Left lung (tissue), 10 donors: ENCODE measurements around the gene ITGA3. TPM values are rescaled to one million over a fixed set of nuclear protein-coding genes. Genes with fewer than 3 reads are reported as not detected.
A peak's percentile ranks its signal among the peaks of the same experiment; 100 is the strongest.

Experiments
- ATAC-seq: fragments of 200-7000 bp; cut with Tn5 transposase; one replicate; pipeline ENCODE4 v1.9.1; 2020; ENCODE audit warnings: moderate library complexity
- DNase-seq, 4 donors: peaks; one replicate each; pipeline ENCODE4 v3.0.0-alpha.2; 2013 to 2020
- H3K27ac ChIP-seq, 2 donors: fragments of 200-600 bp; sonication (generic) in 1 of 2; one replicate each; pipeline versions ENCODE4 v1.5.0 to v1.8.0; 2020 to 2021
- H3K27me3 ChIP-seq, 2 donors: fragments of 200-600 bp; sonication (generic) in 1 of 2; one replicate each; pipeline versions ENCODE4 v1.5.0 to v1.8.0; 2020 to 2021
- H3K36me3 ChIP-seq, 2 donors: fragments of 200-600 bp; sonication (generic) in 1 of 2; one replicate each; pipeline versions ENCODE4 v1.5.0 to v1.8.0; 2020 to 2021
- H3K4me1 ChIP-seq, 2 donors: fragments of 200-600 bp; one replicate each; pipeline ENCODE4 v1.8.0; 2021
- H3K4me3 ChIP-seq, 2 donors: fragments of 200-600 bp; sonication (generic) in 1 of 2; one replicate each; pipeline versions ENCODE4 v1.5.0 to v1.8.0; 2020 to 2021; ENCODE audit warnings: mild to moderate bottlenecking in 1 of 2
- H3K9me3 ChIP-seq, 2 donors: fragments of 200-600 bp; sonication (generic) in 1 of 2; one replicate each; pipeline versions ENCODE4 v1.5.0 to v1.8.0; 2020 to 2021
- CTCF ChIP-seq, 2 donors: fragments of 200-600 bp; sonication (generic) in 1 of 2; IDR thresholded peaks; one replicate each; pipeline versions ENCODE4 v1.5.0 to v1.8.0; 2021; ENCODE audit warnings: antibody characterized with exemption in 2 of 2
- intact Hi-C, 2 donors: fragments of 100-400 bp; cut with DNase I; formaldehyde crosslinking; loops; one replicate each; pipeline versions ENCODE4 v1.11.2 to v1.14.2; 2022
- polyA plus RNA-seq, 6 donors: library from polyadenylated mRNA; unstranded; fragments of 120-200 nt; gene quantifications; one replicate each; pipeline ENCODE4 v1.2.1, GENCODE V29; 2013; ENCODE audit not compliant: insufficient read length in 6 of 6
- total RNA-seq, 2 donors: library from RNA; stranded (reverse); fragmentation: NEBNext Ultra II Directional; extraction: Animal tissue kit (Norgen Biotek cat#: 25700); gene quantifications; one replicate each; pipeline ENCODE4 v1.2.1, GENCODE V29; 2021
- donor health status: DM: no; HTN: yes; CAD: no.
- donor health status: DM: no; HTN: no; CAD: no.

The ITGA3 gene
- total and polyA plus RNA-seq, 8 donors: 43.0 to 311 (median 56.5) TPM

GRCh38 chr17:50051082-50051576, 4.8 kb upstream of the ITGA3 start:
- Histone ChIP-seq H3K4me1 (peaks cover 34 to 80% of the 10 kb centered on the region in 2 donors), H3K36me3 (no peaks in the 10 kb centered on the region), H3K27me3 (peaks cover 0 to 30% of the 10 kb centered on the region in 2 donors), H3K9me3 (no peaks in the 10 kb centered on the region), H3K27ac (peak overlapping the region in 1 of 2 donors; percentile 87), H3K4me3 (no peak overlapping the region)
- no peak for TF ChIP-seq CTCF (IDR thresholded peaks at IDR 0.05)
- intact Hi-C loops: no loop called here
- DNase-seq (peak in 1 of 4 donors; percentile 87), ATAC-seq (peak; percentile 14)

- Histone ChIP-seq H3K4me3 (no peak overlapping the region), H3K4me1 (peaks cover 34 to 80% of the 10 kb centered on the region in 2 donors), H3K36me3 (no peaks in the 10 kb centered on the region), H3K9me3 (no peaks in the 10 kb centered on the region), H3K27me3 (peaks cover 0 to 34% of the 10 kb centered on the region in 2 donors), H3K27ac (peak overlapping the region in 1 of 2 donors; percentile 87)
- DNase-seq (no peak), ATAC-seq (no peak)
- intact Hi-C loops: no loop called here
- TF ChIP-seq CTCF (IDR thresholded peaks at IDR 0.05): no peak
Measured at GRCh38 chr17:50051606-50052005, 4.3 kb upstream of the ITGA3 start.

- no peak for TF ChIP-seq CTCF (IDR thresholded peaks at IDR 0.05)
- Histone ChIP-seq H3K4me3 (no peak overlapping the region), H3K4me1 (peaks cover 34 to 80% of the 10 kb centered on the region in 2 donors), H3K27ac (peak overlapping the region; percentile 55 to 87), H3K9me3 (no peaks in the 10 kb centered on the region), H3K27me3 (peaks cover 0 to 42% of the 10 kb centered on the region in 2 donors), H3K36me3 (no peaks in the 10 kb centered on the region)
- ATAC-seq: no peak
- no peak for DNase-seq
- intact Hi-C loops: no loop called here
Measured at GRCh38 chr17:50052241-50052796, 3.6 kb upstream of the ITGA3 start.

GRCh38 chr17:50052822-50053653, 2.9 kb upstream of the ITGA3 start:
- H3K9me3 ChIP-seq: no peaks in the 10 kb centered on the region
- ATAC-seq: no peak
- TF ChIP-seq CTCF (IDR thresholded peaks at IDR 0.05): no peak
- DNase-seq: peak in 1 of 4 donors; percentile 48
- H3K4me1 ChIP-seq: peaks cover 36 to 80% of the 10 kb centered on the region in 2 donors
- H3K27me3 ChIP-seq: peaks cover 0 to 49% of the 10 kb centered on the region in 2 donors
- H3K27ac ChIP-seq: peak overlapping the region; percentile 55 to 87
- no peaks in the 10 kb centered on the region for H3K36me3 ChIP-seq
- intact Hi-C loops: no loop called here
- no peak overlapping the region for H3K4me3 ChIP-seq

GRCh38 chr17:50053654-50053960, 2.3 kb upstream of the ITGA3 start:
- intact Hi-C loops: no loop called here
- no peak overlapping the region for H3K4me3 ChIP-seq
- H3K27me3 ChIP-seq: peaks cover 0 to 50% of the 10 kb centered on the region in 2 donors
- H3K9me3 ChIP-seq: no peaks in the 10 kb centered on the region
- no peak for DNase-seq
- no peak for ATAC-seq
- TF ChIP-seq CTCF (IDR thresholded peaks at IDR 0.05): no peak
- peak overlapping the region; percentile 52 to 87 for H3K27ac ChIP-seq
- no peaks in the 10 kb centered on the region for H3K36me3 ChIP-seq
- H3K4me1 ChIP-seq: peaks cover 42 to 83% of the 10 kb centered on the region in 2 donors
